OCI-LY7 (cell line): ENCODE results near the gene OR13C9. TPM values are rescaled to one million over a fixed set of nuclear protein-coding genes. Genes with fewer than 3 reads are reported as not detected.
A peak's percentile ranks its signal among the peaks of the same experiment; 100 is the strongest.
"Not testable (repeated sequence)": the region's sequence is repeated elsewhere in the genome, so short reads cannot be mapped to it uniquely, and the experiment has no call there.

Experiments
- BruUV-seq: library from RNA; stranded (reverse); fragments of 400-500 nt; replicated peaks from 2 replicates; lab custom pipeline; 2021; lab: Mats Ljungman, UMichigan
- CTCF ChIA-PET: fragments of 300-600 bp; sonication (Branson Sonifier 250); formaldehyde crosslinking; loops from one replicate; lab custom pipeline; 2022; ENCODE audit warnings: antibody characterized with exemption; ENCODE audit not compliant: unreplicated experiment; lab: Charles Lee
- POLR2A ChIA-PET: fragments of 300-600 bp; sonication (Branson Sonifier 250); formaldehyde crosslinking; loops from one replicate; lab custom pipeline; 2022; ENCODE audit warnings: antibody characterized with exemption; lab: Charles Lee
- DNase-seq: peaks from one replicate; pipeline ENCODE4 v3.0.0-alpha.2; 2015; ENCODE audit warnings: low spot score
- H2AFZ ChIP-seq: fragments of 200-600 bp; sonication (generic), shearing (Covaris generic); 2 replicates; pipeline ENCODE4 v1.6.1; 2014; ENCODE audit warnings: mild to moderate bottlenecking, antibody characterized with exemption, low read length, moderate library complexity
- H3K27ac ChIP-seq: fragments of 200-600 bp; sonication (generic); 2 replicates; pipeline ENCODE4 v1.5.1; 2014; ENCODE audit warnings: mixed run types, low read depth, mild to moderate bottlenecking, moderate library complexity, low read length, inconsistent platforms; ENCODE audit not compliant: poor library complexity, severe bottlenecking
- H3K36me3 ChIP-seq: fragments of 200-600 bp; sonication (generic); 2 replicates; pipeline ENCODE4 v1.6.1; 2014; ENCODE audit warnings: mild to moderate bottlenecking, antibody characterized with exemption, low read length, moderate library complexity, mixed read lengths; ENCODE audit not compliant: insufficient read depth
- H3K4me1 ChIP-seq: fragments of 200-600 bp; sonication (generic); 2 replicates; pipeline ENCODE4 v1.5.1; 2014; ENCODE audit warnings: mild to moderate bottlenecking, low read length; ENCODE audit not compliant: insufficient read depth, poor library complexity, severe bottlenecking
- H3K4me2 ChIP-seq: fragments of 200-600 bp; sonication (generic); 2 replicates; pipeline ENCODE4 v1.6.1; 2014; ENCODE audit warnings: mild to moderate bottlenecking, low read length
- H3K4me3 ChIP-seq: fragments of 200-600 bp; sonication (generic); 2 replicates; pipeline ENCODE4 v1.5.1; 2014; ENCODE audit warnings: mild to moderate bottlenecking, low read depth, low read length; ENCODE audit not compliant: poor library complexity, severe bottlenecking
- H3K79me2 ChIP-seq: fragments of 200-600 bp; sonication (generic); 2 replicates; pipeline ENCODE4 v1.6.1; 2016; ENCODE audit warnings: low read depth, mild to moderate bottlenecking, low read length, moderate library complexity, mixed read lengths; ENCODE audit not compliant: insufficient read depth
- H3K9me2 ChIP-seq: fragments of 200-600 bp; sonication (generic); 2 replicates; pipeline ENCODE4 v1.6.1; 2016; ENCODE audit warnings: mild to moderate bottlenecking, low read length, mixed read lengths; ENCODE audit not compliant: insufficient read depth
- H3K9me3 ChIP-seq: fragments of 200-600 bp; sonication (generic); 2 replicates; pipeline ENCODE4 v1.6.1; 2014; ENCODE audit warnings: mild to moderate bottlenecking, mixed run types, low read length, mixed read lengths
- H4K20me1 ChIP-seq: fragments of 200-600 bp; sonication (generic); 2 replicates; pipeline ENCODE4 v1.6.1; 2014; ENCODE audit warnings: mild to moderate bottlenecking, antibody characterized with exemption, low read length, moderate library complexity, mixed read lengths; ENCODE audit not compliant: insufficient read depth
- EZH2phosphoT487 ChIP-seq: fragments of 200-600 bp; sonication (generic); IDR thresholded peaks from 2 replicates; pipeline ENCODE4 v1.6.1; 2018; ENCODE audit warnings: low read depth, borderline replicate concordance, mild to moderate bottlenecking, mixed run types, antibody characterized with exemption, low read length, moderate library complexity, mixed read lengths
- intact Hi-C: fragments of 100-400 bp; cut with micrococcal nuclease; formaldehyde crosslinking; loops from one replicate; pipeline ENCODE4 v1.10.0; 2022; ENCODE audit not compliant: unreplicated experiment
- total RNA-seq, 2 experiments: library from RNA; depleted of rRNA in 1 of 2; stranded (reverse); fragments of >200 nt in 1 of 2; shearing (Covaris generic) in 1 of 2; gene quantifications; 2 replicates each; pipeline ENCODE4 v1.2.3, GENCODE V29; 2014 to 2022
- TF ChIP-seq, protein P1 (sequence below): fragments of 200-600 bp; sonication (generic); conservative IDR thresholded peaks from 2 replicates; pipeline ENCODE4 v1.5.1; 2014; ENCODE audit warnings: mild to moderate bottlenecking, antibody characterized with exemption, low read length, moderate library complexity, mixed read lengths

Gene OR13C9
- total RNA-seq, 2 experiments from 2014 or later, result not detected

DNA sequence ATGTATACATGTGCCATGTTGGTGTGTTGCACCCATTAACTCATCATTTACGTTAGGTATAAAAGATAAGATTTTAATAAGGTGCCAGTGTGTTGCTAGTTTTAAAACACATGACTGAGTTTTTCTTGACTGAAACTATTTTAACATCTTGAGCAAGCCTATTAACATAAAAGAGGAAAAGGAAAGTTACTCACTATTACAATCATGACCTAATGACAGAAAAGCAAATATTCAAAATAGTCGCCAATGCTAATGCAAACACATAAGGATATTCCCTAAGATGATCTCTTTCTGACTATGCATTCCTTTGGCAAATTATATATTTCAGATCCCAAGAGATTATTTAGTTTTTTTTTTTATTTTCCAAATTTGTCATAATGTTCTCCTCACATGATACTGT is 6.8 kb downstream of the OR13C9 start:
- Histone ChIP-seq H3K36me3 (no peaks in the 10 kb centered on the region), H2AFZ (no peak overlapping the region), H3K4me3 (no peak overlapping the region), H3K79me2 (no peaks in the 10 kb centered on the region), H3K9me3 (no peaks in the 10 kb centered on the region), H3K27ac (no peak overlapping the region), H4K20me1 (no peaks in the 10 kb centered on the region), H3K9me2 (no peaks in the 10 kb centered on the region), H3K4me1 (no peaks in the 10 kb centered on the region), H3K4me2 (no peak overlapping the region)
- TF ChIP-seq, protein P1, sequence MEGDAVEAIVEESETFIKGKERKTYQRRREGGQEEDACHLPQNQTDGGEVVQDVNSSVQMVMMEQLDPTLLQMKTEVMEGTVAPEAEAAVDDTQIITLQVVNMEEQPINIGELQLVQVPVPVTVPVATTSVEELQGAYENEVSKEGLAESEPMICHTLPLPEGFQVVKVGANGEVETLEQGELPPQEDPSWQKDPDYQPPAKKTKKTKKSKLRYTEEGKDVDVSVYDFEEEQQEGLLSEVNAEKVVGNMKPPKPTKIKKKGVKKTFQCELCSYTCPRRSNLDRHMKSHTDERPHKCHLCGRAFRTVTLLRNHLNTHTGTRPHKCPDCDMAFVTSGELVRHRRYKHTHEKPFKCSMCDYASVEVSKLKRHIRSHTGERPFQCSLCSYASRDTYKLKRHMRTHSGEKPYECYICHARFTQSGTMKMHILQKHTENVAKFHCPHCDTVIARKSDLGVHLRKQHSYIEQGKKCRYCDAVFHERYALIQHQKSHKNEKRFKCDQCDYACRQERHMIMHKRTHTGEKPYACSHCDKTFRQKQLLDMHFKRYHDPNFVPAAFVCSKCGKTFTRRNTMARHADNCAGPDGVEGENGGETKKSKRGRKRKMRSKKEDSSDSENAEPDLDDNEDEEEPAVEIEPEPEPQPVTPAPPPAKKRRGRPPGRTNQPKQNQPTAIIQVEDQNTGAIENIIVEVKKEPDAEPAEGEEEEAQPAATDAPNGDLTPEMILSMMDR, result no peak
- no peak for TF ChIP-seq EZH2phosphoT487
- CTCF ChIA-PET, result no interaction called here
- intact Hi-C loops, result no loop called here
- no TSS peak for BruUV-seq
- POLR2A ChIA-PET, result no interaction called here
- DNase-seq, result no peak

DNA sequence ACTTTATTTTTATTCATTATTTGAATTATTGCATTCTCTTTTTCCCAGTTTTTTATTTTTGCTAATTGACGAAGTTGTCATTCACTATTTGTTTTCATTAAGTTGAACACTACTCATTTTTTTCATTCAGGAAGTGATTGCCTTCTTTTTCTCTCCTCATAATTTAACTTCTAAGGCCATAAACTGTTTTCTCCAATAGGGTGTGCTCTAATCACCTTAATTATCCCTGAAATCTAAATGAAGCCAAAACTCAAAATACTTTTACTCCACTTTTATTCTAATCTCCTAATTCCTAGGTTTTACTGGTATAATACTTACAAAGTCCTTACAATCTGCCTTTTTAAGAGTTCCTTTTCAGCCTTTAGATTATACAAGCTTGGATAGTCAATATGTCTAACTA is 9.7 kb downstream of the OR13C9 start:
- H3K4me3 ChIP-seq, result no peak overlapping the region
- H3K9me3 ChIP-seq, result no peaks in the 10 kb centered on the region
- no peak overlapping the region for H3K27ac ChIP-seq
- no peak overlapping the region for H2AFZ ChIP-seq
- no TSS peak for BruUV-seq
- no peaks in the 10 kb centered on the region for H3K9me2 ChIP-seq
- H3K4me2 ChIP-seq, result no peak overlapping the region
- intact Hi-C loops, result no loop called here
- H3K36me3 ChIP-seq, result no peaks in the 10 kb centered on the region
- DNase-seq, result peak; percentile 4
- H3K4me1 ChIP-seq, result no peaks in the 10 kb centered on the region
- CTCF ChIA-PET, result no interaction called here
- TF ChIP-seq, protein P1, result peak; percentile 72
- no peak for TF ChIP-seq EZH2phosphoT487
- no peaks in the 10 kb centered on the region for H3K79me2 ChIP-seq
- H4K20me1 ChIP-seq, result no peaks in the 10 kb centered on the region
- POLR2A ChIA-PET, result no interaction called here

DNA sequence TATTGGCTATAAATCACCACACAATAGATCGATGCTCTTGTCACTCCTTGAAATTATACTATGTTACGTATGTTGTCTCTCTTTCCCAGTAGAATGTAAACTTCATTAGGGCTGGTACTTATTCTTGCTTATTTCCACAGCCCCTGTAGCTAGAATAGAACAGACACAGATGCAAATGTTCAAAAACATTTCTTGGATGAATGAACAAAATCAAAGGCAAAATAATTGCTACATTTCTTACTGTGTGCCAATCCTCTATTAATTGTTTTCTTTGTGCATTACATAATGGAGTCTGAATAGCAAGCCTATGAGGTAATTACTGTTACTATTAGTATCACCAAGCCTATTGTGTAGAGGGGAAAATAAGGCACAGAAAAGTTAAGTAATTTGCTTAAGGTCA is 11.9 kb downstream of the OR13C9 start:
- Histone ChIP-seq H3K9me2 (no peaks in the 10 kb centered on the region), H4K20me1 (no peaks in the 10 kb centered on the region), H3K4me3 (no peak overlapping the region), H3K27ac (no peak overlapping the region), H3K9me3 (no peaks in the 10 kb centered on the region), H3K4me2 (no peak overlapping the region), H2AFZ (no peak overlapping the region), H3K36me3 (no peaks in the 10 kb centered on the region), H3K4me1 (no peaks in the 10 kb centered on the region), H3K79me2 (no peaks in the 10 kb centered on the region)
- no peak for TF ChIP-seq EZH2phosphoT487
- TF ChIP-seq, protein P1, result no peak
- no peak for DNase-seq
- BruUV-seq, result no TSS peak
- intact Hi-C loops, result no loop called here
- CTCF ChIA-PET, result no interaction called here
- POLR2A ChIA-PET, result interaction anchor here (0.6 kb wide), 1 partner anchor 58 kb away, joined by 3 read pairs; no protein-coding TSS in a partner anchor

DNA sequence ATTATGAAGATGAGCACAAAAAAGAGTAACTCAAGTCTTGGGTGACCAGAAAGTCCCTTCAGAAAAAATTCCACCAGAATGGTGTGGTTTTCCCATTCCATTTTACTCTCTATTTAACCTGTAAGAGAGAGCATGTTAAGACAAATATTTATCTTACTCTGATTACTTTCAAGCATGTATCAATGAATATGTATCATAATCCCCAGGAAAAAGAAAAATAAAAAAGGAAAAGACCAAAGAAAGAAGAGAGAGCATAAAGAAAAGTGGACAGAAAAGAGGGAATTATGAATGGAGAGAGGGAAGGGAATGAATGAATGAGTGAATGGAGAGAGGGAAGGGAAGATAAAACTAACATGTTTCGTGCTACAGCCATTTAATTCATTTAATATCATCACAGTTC is 12.5 kb downstream of the OR13C9 start, which contains the start of gene OR13C2:
TSS of gene OR13C2 (minus strand) at position 101 of the 400 bp plus-strand sequence. CDS start at position 101, 0 bp downstream.
- H3K79me2 ChIP-seq, H3K36me3 ChIP-seq, DNase-seq, H3K4me3 ChIP-seq, H3K9me3 ChIP-seq, H3K4me1 ChIP-seq, POLR2A ChIA-PET, BruUV-seq, CTCF ChIA-PET, H2AFZ ChIP-seq, intact Hi-C loops, H4K20me1 ChIP-seq, H3K27ac ChIP-seq, H3K4me2 ChIP-seq, H3K9me2 ChIP-seq: not testable (repeated sequence)
